GM20000 (cell line): ENCODE data around the gene DVL1.

Experiments used
- DNase-seq: peaks from one replicate; pipeline ENCODE4 v3.0.0; 2012; ENCODE audit warnings: low spot score
- CTCF ChIP-seq: IDR thresholded peaks from 2 replicates; pipeline ENCODE4 v1.5.1; 2012; ENCODE audit warnings: mild to moderate bottlenecking, control low read depth; ENCODE audit errors: extremely low read depth, missing control alignments

Gene DVL1

GRCh38 chr1:1358433-1359271 lies 9.4 kb upstream of the DVL1 start, which contains the start of gene MXRA8:
Gene MXRA8, minus strand, starts transcription at chr1:1358555. Its CDS starts 51 bp downstream, at chr1:1358504.
- DNase-seq, result no peak
- TF ChIP-seq CTCF, result no peak

- no peak for DNase-seq
- no peak for TF ChIP-seq CTCF
Measured at GRCh38 chr1:1357871-1358432, 8.7 kb upstream of the DVL1 start.

GRCh38 chr1:1356796-1357401 lies 7.7 kb upstream of the DVL1 start:
- DNase-seq, result no peak
- no peak for TF ChIP-seq CTCF

- TF ChIP-seq CTCF, result no peak
- DNase-seq, result no peak
Measured at GRCh38 chr1:1356166-1356795, 7.1 kb upstream of the DVL1 start.

GRCh38 chr1:1355416-1355815 lies 6.2 kb upstream of the DVL1 start:
- TF ChIP-seq CTCF, result no peak
- no peak for DNase-seq

GRCh38 chr1:1354271-1355247 lies 5.3 kb upstream of the DVL1 start:
- TF ChIP-seq CTCF, result no peak
- no peak for DNase-seq
